Activated naive CD8-positive, alpha-beta T cell (primary cell): ENCODE data around the gene CHKA.

ENCODE experiments used
- H3K27ac Mint-ChIP-seq: one replicate; pipeline ENCODE4 v1.8.0; 2021; ENCODE audit warnings: mixed read lengths
- H3K27me3 Mint-ChIP-seq: one replicate; pipeline ENCODE4 v1.8.0; 2021; ENCODE audit warnings: mixed read lengths
- H3K36me3 Mint-ChIP-seq: one replicate; pipeline ENCODE4 v1.8.0; 2021; ENCODE audit warnings: mixed read lengths
- H3K4me1 Mint-ChIP-seq: one replicate; pipeline ENCODE4 v1.8.0; 2021; ENCODE audit warnings: low read depth, mixed read lengths
- H3K4me3 Mint-ChIP-seq: one replicate; pipeline ENCODE4 v1.8.0; 2021; ENCODE audit warnings: mild to moderate bottlenecking, mixed read lengths
- H3K9me3 Mint-ChIP-seq: one replicate; pipeline ENCODE4 v1.8.0; 2021; ENCODE audit warnings: low read depth, mixed read lengths

CHKA gene

DNA sequence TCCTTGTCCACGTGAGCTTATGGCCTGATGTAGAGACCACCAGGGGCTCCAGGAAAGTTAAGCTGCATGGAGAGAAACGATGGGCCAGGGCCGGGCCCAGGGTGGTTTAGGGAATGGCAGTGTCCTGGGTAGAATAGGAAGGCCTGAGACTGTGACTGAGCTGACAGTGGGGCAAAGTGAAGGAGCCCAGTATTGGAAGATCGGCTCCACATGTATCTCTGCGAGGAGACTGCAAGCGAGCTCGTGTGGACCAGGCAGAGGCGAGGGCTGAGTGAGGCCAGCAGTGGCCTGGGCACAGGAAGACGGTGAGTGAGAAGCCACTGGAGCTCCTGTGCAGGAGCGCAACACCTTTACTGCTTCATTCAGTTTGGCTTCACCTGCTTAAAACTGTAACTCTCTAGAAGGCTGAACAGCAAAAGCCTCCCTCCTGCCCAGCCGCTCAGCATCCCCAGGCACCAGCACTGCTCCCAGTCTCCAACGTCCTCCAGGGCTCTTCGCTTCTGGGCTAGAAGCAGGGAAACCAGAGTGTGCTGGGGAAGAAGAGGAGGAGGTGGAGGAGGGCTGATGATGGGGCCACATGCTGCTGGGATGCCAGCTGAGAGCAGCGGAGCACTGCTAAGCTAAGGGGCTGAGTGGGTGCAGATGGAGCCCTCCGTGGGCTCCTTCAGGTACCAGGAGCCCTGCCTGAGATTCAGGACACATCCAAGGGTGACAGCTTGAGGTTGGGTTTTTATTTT lies 68.9 kb downstream of the CHKA start:
- Mint-ChIP-seq H3K4me3 (no peak overlapping the region), H3K4me1 (no peaks in the 10 kb centered on the region), H3K27me3 (no peaks in the 10 kb centered on the region), H3K27ac (no peak overlapping the region), H3K36me3 (no peaks in the 10 kb centered on the region), H3K9me3 (no peaks in the 10 kb centered on the region)

DNA sequence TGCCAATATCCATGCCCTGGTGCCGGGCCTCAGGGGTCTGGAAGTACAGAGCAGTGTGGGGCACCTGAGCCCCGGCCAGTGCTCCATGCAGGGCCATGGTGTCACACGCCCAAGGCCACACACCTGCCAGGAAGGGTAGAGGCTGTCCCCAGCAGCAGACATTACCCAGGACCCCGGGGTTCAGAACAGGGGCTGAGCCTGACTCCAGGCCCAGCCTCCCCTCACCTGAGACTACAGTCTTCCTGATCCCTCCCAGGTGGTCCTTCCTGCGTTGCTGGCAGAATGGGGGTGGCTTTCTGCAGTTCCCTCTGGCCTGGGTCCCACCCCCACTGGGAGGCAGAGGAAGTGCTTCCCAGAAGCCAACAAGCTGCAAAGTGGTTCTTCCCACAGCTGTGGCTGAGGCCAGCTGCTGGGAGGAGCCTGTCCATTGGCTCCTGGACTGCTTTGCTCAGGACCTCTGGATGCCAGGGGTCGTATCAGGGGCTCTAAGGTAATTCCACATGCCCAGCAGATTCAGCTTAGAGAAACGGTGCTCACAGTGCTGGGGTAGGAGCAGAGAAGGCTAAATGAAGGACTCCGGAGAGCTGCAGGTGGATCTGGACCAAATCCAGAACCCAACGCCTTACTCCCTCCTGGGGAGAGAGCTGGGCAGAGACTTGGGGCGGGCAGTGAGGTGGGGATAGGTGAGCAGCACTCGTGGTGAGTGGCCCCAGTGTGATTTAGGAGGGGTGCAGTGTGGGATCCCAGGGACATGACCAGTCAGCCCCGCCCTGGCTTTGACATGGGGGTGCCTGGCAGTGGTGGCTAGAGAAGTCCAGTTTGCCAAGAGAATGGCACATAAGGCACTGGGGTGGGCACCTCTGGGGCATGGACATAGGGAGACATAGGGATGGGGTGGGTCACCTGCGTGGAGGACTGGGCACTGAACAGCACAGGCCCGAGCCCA lies 69.7 kb downstream of the CHKA start:
- H3K4me3 Mint-ChIP-seq, result no peak overlapping the region

DNA sequence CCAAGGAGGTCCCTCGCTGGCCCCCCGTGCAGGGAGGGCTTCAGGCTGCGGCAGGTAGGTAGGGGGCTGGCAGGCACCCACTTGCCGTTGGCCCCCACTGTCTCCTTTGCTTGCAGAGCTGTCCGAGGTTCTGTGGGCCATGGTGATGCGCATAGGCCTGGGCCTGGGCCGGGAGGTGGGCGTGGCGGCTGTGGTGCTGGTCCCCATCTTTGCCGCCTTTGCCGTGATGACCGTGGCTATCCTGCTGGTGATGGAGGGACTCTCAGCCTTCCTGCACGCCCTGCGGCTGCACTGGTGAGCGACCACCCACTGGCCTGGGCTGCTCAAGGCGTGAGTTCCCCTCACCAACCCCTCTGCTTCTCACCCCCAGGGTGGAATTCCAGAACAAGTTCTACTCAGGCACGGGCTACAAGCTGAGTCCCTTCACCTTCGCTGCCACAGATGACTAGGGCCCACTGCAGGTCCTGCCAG lies 70.8 kb downstream of the CHKA start:
- Mint-ChIP-seq H3K4me3 (no peak overlapping the region), H3K27ac (no peak overlapping the region), H3K36me3 (no peaks in the 10 kb centered on the region), H3K9me3 (no peaks in the 10 kb centered on the region), H3K27me3 (no peaks in the 10 kb centered on the region), H3K4me1 (no peaks in the 10 kb centered on the region)

More for the DNA sequence above, 69.7 kb downstream of the CHKA start:
- Mint-ChIP-seq H3K4me1 (no peaks in the 10 kb centered on the region), H3K27me3 (no peaks in the 10 kb centered on the region), H3K9me3 (no peaks in the 10 kb centered on the region), H3K27ac (peak overlapping the region; percentile 22), H3K36me3 (no peaks in the 10 kb centered on the region)

DNA sequence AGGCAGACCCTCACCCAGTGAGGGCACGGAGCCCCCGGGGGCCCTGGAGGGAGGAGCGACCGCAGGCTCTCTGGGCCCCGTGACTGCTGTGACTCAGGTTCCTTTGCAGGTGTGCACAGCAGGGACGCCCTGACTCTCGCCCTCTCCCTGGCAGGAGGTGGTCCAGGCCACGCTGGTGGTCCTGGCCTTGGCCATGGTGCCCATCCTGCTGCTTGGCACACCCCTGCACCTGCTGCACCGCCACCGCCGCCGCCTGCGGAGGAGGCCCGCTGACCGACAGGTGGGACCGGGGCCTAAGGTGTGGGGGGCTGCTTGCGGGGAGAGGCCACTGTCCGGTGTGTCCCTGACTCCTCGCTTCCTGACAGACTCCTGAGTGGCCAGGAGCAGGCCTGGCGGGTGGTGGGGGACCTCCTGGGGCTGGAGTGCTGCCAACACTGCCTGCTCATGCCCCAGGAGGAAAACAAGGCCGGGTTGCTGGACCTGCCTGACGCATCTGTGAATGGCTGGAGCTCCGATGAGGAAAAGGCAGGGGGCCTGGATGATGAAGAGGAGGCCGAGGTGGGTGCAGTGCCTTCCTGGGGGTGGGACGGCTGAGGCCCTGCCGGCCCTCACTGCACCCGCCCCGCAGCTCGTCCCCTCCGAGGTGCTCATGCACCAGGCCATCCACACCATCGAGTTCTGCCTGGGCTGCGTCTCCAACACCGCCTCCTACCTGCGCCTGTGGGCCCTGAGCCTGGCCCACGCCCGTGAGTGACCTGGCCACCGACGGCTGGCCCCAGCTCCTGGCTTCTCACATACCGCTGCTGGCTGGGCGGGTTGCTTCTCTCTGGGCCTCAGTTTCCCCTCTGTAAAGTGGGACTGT lies 71.4 kb downstream of the CHKA start:
- H3K27ac Mint-ChIP-seq, result no peak overlapping the region
- H3K27me3 Mint-ChIP-seq, result no peaks in the 10 kb centered on the region
- no peaks in the 10 kb centered on the region for H3K36me3 Mint-ChIP-seq
- H3K4me3 Mint-ChIP-seq, result no peak overlapping the region
- H3K4me1 Mint-ChIP-seq, result no peaks in the 10 kb centered on the region
- no peaks in the 10 kb centered on the region for H3K9me3 Mint-ChIP-seq

DNA sequence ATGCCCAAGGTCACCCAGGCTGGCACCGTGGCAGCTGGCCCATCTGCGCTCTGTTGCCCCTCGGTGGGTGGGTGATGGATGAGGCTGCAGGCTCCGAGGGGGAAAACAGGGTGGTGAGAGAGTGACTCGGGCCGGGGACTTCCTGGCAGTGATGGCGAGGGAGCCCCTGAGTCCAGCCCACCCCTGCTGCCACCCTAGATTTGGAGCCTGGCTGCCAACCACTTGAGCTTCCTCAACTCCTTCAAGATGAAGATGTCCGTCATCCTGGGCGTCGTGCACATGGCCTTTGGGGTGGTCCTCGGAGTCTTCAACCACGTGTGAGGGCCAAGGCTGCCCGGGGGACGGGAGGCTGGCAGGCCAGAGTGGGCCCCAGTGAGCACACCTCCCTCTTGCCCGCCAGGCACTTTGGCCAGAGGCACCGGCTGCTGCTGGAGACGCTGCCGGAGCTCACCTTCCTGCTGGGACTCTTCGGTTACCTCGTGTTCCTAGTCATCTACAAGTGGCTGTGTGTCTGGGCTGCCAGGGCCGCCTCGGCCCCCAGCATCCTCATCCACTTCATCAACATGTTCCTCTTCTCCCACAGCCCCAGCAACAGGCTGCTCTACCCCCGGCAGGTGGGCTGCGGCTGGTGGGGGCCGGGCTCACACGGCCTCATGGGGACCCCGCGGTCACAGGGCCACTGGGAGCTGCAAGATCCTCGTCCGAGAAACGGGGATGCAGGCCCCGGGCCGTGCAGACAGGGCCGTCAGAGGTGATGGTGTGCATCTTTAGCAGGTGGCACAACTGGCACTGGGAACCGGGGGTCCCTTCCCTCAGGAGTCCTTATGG lies 72.3 kb downstream of the CHKA start:
- Mint-ChIP-seq H3K27ac (no peak overlapping the region), H3K9me3 (no peaks in the 10 kb centered on the region), H3K4me3 (no peak overlapping the region), H3K36me3 (no peaks in the 10 kb centered on the region), H3K27me3 (no peaks in the 10 kb centered on the region), H3K4me1 (no peaks in the 10 kb centered on the region)

DNA sequence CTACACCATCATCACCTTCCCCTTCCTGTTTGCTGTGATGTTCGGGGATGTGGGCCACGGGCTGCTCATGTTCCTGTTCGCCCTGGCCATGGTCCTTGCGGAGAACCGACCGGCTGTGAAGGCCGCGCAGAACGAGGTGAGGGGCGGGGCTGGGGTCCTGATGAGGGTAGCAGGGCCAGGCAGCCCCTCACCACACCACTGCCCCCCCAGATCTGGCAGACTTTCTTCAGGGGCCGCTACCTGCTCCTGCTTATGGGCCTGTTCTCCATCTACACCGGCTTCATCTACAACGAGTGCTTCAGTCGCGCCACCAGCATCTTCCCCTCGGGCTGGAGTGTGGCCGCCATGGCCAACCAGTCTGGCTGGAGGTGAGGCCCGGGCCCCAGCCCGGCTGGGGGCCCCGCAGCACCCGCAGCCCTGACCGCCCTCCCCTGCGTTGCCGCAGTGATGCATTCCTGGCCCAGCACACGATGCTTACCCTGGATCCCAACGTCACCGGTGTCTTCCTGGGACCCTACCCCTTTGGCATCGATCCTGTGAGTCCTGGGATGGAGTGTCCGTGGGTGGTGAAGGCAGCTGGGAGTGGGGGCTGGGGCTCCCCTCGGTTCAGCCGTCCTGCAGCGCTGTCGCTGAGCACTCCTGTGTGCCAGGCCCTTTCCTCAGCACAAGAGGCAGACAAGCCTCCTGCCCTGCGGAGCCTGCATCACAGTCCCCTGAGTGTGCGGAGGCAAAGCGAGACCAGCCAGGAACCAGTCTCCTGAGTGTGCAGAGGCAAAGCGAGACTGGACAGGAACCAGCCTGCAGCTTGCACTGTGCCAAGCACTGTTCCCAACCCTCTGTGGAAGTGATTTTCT lies 73.5 kb downstream of the CHKA start:
- Mint-ChIP-seq H3K36me3 (no peaks in the 10 kb centered on the region), H3K4me3 (no peak overlapping the region), H3K9me3 (no peaks in the 10 kb centered on the region), H3K27ac (no peak overlapping the region), H3K27me3 (no peaks in the 10 kb centered on the region), H3K4me1 (no peaks in the 10 kb centered on the region)

DNA sequence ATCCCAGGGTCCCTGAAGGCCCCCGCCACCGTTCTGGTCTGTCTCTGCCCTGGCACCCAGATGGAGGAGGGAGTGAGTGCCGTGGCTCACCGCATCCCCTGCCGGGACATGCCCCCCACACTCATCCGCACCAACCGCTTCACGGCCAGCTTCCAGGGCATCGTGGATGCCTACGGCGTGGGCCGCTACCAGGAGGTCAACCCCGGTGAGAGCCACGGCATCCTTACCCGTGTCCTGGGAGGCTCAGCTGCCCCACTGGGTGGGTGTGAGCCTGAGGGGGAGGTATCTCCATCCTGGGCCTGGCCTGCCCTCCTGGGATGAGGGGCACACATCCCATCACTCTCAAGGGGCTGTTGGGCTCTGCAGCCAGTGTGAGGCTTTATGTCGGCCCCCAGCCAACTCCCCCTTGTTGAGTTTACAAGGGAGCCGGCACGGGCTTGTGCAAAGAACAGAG lies 76.3 kb downstream of the CHKA start:
- H3K27me3 Mint-ChIP-seq, result no peaks in the 10 kb centered on the region
- no peak overlapping the region for H3K27ac Mint-ChIP-seq
- H3K36me3 Mint-ChIP-seq, result no peaks in the 10 kb centered on the region
- peaks cover 10% of the 10 kb centered on the region for H3K4me1 Mint-ChIP-seq
- H3K9me3 Mint-ChIP-seq, result no peaks in the 10 kb centered on the region
- H3K4me3 Mint-ChIP-seq, result no peak overlapping the region

DNA sequence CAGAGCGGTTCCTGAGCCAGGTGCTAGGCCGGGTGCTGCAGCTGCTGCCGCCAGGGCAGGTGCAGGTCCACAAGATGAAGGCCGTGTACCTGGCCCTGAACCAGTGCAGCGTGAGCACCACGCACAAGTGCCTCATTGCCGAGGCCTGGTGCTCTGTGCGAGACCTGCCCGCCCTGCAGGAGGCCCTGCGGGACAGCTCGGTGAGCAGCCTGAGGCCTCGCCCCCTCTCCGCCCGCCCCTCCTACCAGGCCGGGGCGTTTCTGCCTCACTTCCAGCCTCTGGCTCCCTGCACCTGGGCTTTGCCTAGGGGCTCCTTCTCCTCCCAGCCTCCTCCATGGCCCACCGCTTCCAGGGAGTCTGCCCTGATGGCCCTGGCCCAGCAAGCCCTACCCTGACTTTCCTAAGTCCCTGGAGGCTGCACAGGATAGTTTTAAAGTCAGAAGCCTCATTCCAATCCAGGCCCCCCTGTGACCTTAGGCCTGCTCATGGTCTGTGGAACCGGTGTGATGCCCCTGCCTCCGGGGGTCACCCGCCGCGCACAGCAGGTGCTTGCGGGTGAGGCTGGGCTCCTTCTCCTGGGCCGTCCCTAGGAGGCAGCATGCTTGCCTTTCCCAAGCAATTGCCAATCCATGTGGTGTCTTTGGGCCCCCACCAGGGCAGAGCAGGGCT lies 76.9 kb downstream of the CHKA start:
- H3K36me3 Mint-ChIP-seq, result no peaks in the 10 kb centered on the region

DNA sequence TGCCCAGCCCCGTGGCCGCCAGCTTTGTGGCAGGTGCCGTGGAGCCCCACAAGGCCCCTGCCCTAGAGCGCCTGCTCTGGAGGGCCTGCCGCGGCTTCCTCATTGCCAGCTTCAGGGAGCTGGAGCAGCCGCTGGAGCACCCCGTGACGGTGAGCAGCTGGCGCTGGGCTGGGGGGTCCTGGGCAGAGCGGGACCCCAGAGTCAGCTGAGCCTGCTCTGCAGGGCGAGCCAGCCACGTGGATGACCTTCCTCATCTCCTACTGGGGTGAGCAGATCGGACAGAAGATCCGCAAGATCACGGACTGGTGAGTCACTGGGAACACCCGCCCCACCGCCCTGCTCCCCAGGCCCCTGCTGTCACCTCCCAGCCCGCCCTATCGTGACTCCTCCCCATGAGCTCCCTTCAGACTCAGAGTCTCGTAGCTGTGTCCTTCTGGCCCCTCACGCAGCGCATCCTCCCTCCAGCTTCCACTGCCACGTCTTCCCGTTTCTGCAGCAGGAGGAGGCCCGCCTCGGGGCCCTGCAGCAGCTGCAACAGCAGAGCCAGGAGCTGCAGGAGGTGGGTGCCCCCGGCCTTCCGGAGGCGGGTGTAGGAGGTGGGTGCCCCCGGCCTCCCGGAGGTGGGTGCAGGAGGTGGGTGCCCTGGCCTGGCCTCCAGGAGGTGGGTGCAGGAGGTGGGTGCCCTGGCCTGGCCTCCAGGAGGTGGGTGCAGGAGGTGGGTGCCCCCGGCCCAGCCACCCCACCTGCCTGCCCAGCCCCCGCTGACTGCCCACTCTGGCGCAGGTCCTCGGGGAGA lies 77.6 kb downstream of the CHKA start:
- no peaks in the 10 kb centered on the region for H3K36me3 Mint-ChIP-seq
- no peak overlapping the region for H3K27ac Mint-ChIP-seq
- no peaks in the 10 kb centered on the region for H3K27me3 Mint-ChIP-seq
- H3K9me3 Mint-ChIP-seq, result no peaks in the 10 kb centered on the region
- H3K4me3 Mint-ChIP-seq, result no peak overlapping the region
- H3K4me1 Mint-ChIP-seq, result peaks cover 13% of the 10 kb centered on the region

More for the DNA sequence above, 76.9 kb downstream of the CHKA start:
- no peaks in the 10 kb centered on the region for H3K27me3 Mint-ChIP-seq
- H3K4me1 Mint-ChIP-seq, result peaks cover 13% of the 10 kb centered on the region
- no peak overlapping the region for H3K27ac Mint-ChIP-seq
- no peaks in the 10 kb centered on the region for H3K9me3 Mint-ChIP-seq
- no peak overlapping the region for H3K4me3 Mint-ChIP-seq

DNA sequence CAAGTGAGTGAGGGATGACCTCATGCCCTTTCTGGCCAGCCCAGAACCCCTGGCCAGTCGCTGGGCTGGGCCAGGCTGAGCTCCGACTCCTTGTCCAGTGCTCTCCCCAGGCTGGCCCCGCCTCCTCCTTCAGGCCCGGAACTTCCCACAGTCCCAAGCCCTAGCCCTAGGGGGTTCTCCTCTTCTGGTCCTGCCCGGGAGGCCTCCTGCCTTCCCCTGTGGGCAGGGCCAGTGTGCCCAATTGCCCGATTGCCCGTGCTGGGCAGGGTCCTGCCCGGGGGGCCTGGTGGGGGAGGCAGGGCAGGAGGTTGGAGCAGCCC lies 78.2 kb downstream of the CHKA start:
- no peaks in the 10 kb centered on the region for H3K9me3 Mint-ChIP-seq
- H3K36me3 Mint-ChIP-seq, result no peaks in the 10 kb centered on the region
- no peak overlapping the region for H3K4me3 Mint-ChIP-seq
- H3K4me1 Mint-ChIP-seq, result peaks cover 13% of the 10 kb centered on the region
- H3K27me3 Mint-ChIP-seq, result no peaks in the 10 kb centered on the region
- no peak overlapping the region for H3K27ac Mint-ChIP-seq

DNA sequence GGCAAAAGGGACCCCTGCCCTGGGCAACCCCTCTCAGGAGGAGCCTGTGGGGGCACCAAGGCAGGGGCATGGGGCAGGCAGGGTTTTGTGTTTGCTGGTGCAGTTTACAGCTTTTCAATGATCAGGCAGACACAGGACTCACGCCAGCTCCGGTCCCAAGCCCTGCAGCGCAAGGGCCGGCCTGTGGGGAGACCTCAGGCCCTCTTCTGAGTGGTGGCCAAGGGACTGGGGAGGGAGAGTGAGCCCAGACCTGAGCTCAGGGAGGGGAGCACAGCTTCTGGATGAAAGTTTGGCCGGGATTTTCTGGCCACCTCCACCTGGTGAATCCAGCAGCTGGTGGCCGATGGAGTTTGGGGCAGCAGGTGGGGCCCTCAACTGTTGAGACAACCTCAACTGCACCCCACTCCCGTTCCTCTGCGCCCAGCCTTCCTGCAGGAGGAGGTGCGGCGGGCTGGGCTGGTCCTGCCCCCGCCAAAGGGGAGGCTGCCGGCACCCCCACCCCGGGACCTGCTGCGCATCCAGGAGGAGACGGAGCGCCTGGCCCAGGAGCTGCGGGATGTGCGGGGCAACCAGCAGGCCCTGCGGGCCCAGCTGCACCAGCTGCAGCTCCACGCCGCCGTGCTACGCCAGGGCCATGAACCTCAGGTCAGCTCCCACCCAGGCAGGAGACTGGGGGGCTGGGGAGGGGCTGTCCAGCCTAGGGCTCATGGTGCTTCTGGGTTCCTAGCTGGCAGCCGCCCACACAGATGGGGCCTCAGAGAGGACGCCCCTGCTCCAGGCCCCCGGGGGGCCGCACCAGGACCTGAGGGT lies 78.8 kb downstream of the CHKA start:
- Mint-ChIP-seq H3K27ac (no peak overlapping the region), H3K4me3 (no peak overlapping the region), H3K9me3 (no peaks in the 10 kb centered on the region), H3K4me1 (peaks cover 15% of the 10 kb centered on the region), H3K36me3 (no peaks in the 10 kb centered on the region), H3K27me3 (no peaks in the 10 kb centered on the region)
